ENCODE measurements around the gene RHPN2. TPM values are rescaled to one million over a fixed set of nuclear protein-coding genes. Genes with fewer than 3 reads are reported as not detected.

Gene RHPN2
- total RNA-seq, 1 experiment from 2014 or later, result 29.2 TPM

DNA sequence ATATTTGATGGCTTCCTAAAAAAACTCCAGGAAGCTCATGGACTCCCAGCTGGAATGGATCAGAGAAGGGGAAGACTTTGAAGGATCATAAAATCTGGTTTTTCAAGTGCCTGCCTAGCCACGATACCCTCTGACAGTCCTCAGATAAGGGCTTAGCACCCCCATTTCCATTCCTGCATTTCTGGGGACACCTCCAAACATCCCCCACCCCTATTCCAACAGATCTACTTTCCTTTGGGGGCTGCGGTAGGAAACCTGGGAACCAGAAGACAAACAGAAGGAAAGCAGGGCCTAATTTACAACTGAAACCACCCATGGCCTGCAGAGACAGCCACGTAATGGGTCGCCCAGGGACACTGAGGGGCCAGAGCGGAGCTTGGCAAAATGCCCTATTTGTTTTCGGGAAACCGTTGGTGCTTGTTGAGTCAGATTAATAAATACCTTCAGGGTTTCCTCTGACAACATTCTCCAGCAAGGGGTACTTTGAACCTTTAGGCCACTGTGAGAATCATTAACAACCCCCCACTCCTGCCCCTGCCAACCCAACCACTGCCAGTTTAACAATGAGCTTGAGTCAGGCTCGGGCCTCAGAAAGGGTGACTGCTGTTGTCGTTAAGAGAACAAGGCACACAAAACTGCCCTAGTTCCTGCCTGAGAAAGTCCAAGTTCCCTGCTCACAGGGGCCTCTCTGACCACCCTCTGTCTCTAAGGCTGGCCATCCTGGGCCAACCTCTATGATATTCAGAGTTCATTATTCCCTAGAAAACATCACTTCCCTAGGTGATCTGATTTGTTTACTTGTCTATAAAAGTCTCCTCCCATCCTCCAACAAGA is 23.5 kb downstream of the RHPN2 start:
- Histone ChIP-seq H3K79me2 (ENCODE audit: insufficient read depth, low read length) (no peaks in the 10 kb centered on the region; the same call in 1 of the 2 replicates), H3K4me1 (ENCODE audit: insufficient read depth, low read length) (no peaks in the 10 kb centered on the region), H3K4me2 (ENCODE audit: insufficient read depth, insufficient read length, low read length) (no peak overlapping the region), H3K4ac (ENCODE audit: low read depth, low read length) (no peak overlapping the region), H3K79me1 (ENCODE audit: insufficient read depth, low read depth, low read length, poor library complexity, severe bottlenecking) (peaks cover 2% of the 10 kb centered on the region), H4K5ac (ENCODE audit: insufficient read length, low read depth, low read length) (no peak overlapping the region), H3K27ac (ENCODE audit: insufficient read length, low read depth, low read length) (no peak overlapping the region), H3K14ac (ENCODE audit: insufficient read depth, low read length) (no peak overlapping the region), H2BK12ac (ENCODE audit: insufficient read length, low read depth, low read length) (no peak overlapping the region), H2AFZ (ENCODE audit: low read length) (no peak overlapping the region), H2BK120ac (ENCODE audit: low read depth, low read length, poor library complexity, severe bottlenecking) (no peak overlapping the region), H4K20me1 (ENCODE audit: control insufficient read depth, insufficient read depth, insufficient read length) (no peaks in the 10 kb centered on the region), H2AK5ac (ENCODE audit: insufficient read length, low read length) (no peak overlapping the region), H3K23me2 (ENCODE audit: insufficient read length, low read depth, low read length, poor library complexity, severe bottlenecking) (no peaks in the 10 kb centered on the region), H3K27me3 (ENCODE audit: insufficient read depth, low read length) (no peaks in the 10 kb centered on the region), H3K56ac (ENCODE audit: insufficient read length, low read depth, low read length) (no peak overlapping the region), H2BK5ac (ENCODE audit: insufficient read length, low read length) (no peak overlapping the region), H4K8ac (replicated peaks; ENCODE audit: insufficient read length, low read depth, low read length) (no peak overlapping the region), H3K9ac (ENCODE audit: extremely low read depth, insufficient read length, low read length) (no peak overlapping the region), H2BK15ac (ENCODE audit: low read depth, low read length) (no peak overlapping the region), H2BK20ac (ENCODE audit: low read depth, low read length, poor library complexity, severe bottlenecking) (no peak overlapping the region), H3T11ph (ENCODE audit: low read length) (no peak overlapping the region), H3K18ac (ENCODE audit: insufficient read length, low read depth, low read length) (no peak overlapping the region), H3K9me3 (ENCODE audit: control insufficient read depth, low read depth, low read length) (no peaks in the 10 kb centered on the region), H4K91ac (ENCODE audit: insufficient read length, low read depth, low read length) (no peak overlapping the region), H3K23ac (ENCODE audit: insufficient read length, low read depth, low read length) (no peak overlapping the region)
- no peak for DNase-seq
- Mint-ChIP-seq H3K27me3 (ENCODE audit: low read depth) (no peaks in the 10 kb centered on the region), H3K4me3 (no peak overlapping the region), H3K27ac (peak overlapping the region; percentile 29 to 91 (median 69); a peak in 5 of 7 replicates), H3K36me3 (ENCODE audit: insufficient read depth in 1 of 3, low read depth in 3 of 3) (peaks cover 24 to 45% (median 42%) of the 10 kb centered on the region in 3 experiments), H3K4me1 (peaks cover 25 to 27% of the 10 kb centered on the region in 2 experiments), H3K9me3 (peaks cover 4 to 10% of the 10 kb centered on the region in 2 experiments; a peak in 3 of 5 replicates)
- TF ChIP-seq, protein P1, sequence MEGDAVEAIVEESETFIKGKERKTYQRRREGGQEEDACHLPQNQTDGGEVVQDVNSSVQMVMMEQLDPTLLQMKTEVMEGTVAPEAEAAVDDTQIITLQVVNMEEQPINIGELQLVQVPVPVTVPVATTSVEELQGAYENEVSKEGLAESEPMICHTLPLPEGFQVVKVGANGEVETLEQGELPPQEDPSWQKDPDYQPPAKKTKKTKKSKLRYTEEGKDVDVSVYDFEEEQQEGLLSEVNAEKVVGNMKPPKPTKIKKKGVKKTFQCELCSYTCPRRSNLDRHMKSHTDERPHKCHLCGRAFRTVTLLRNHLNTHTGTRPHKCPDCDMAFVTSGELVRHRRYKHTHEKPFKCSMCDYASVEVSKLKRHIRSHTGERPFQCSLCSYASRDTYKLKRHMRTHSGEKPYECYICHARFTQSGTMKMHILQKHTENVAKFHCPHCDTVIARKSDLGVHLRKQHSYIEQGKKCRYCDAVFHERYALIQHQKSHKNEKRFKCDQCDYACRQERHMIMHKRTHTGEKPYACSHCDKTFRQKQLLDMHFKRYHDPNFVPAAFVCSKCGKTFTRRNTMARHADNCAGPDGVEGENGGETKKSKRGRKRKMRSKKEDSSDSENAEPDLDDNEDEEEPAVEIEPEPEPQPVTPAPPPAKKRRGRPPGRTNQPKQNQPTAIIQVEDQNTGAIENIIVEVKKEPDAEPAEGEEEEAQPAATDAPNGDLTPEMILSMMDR (conservative IDR thresholded peaks at IDR 0.05), result no peak
- WGBS (ENCODE audit: extremely low coverage, insufficient read length, low lambda C conversion rate), result no CpG with 5 or more reads among the region's 9 CpGs

Measured in H9 (cell line).